Thoracic aorta (tissue), 2 donors: ENCODE measurements around the gene ZBTB5. TPM values are rescaled to one million over a fixed set of nuclear protein-coding genes. Genes with fewer than 3 reads are reported as not detected.

ENCODE experiments used
- ATAC-seq: fragments of 150-250 bp; one replicate; pipeline ENCODE4 v1.8.0; 2017; ENCODE audit warnings: low read depth; ENCODE audit not compliant: insufficient number of reproducible peaks, low FRiP score
- DNase-seq: peaks from one replicate; pipeline ENCODE4 v3.0.0-alpha.2; 2020; ENCODE audit warnings: low spot score
- H3K27ac ChIP-seq, 2 donors: fragments of 200-600 bp; sonication (generic); 1 replicate in 1 of 2; 2 replicates in 1 of 2; pipeline ENCODE4 v1.5.1; 2016; ENCODE audit warnings: mild to moderate bottlenecking in 2 of 2, moderate library complexity in 2 of 2
- H3K27me3 ChIP-seq: fragments of 200-600 bp; sonication (generic); replicated peaks from 2 replicates; pipeline ENCODE4 v1.6.0; 2016; ENCODE audit warnings: mild to moderate bottlenecking; ENCODE audit not compliant: insufficient read depth
- H3K36me3 ChIP-seq: fragments of 200-600 bp; sonication (generic); one replicate; pipeline ENCODE4 v1.5.1; 2016
- H3K4me1 ChIP-seq, 2 donors: fragments of 200-600 bp; sonication (generic); 1 replicate in 1 of 2; 2 replicates in 1 of 2; pipeline versions ENCODE4 v1.5.1 to v1.6.0; 2016; ENCODE audit warnings: low read depth in 2 of 2, mild to moderate bottlenecking in 1 of 2; ENCODE audit not compliant: control insufficient read depth in 1 of 2
- H3K4me3 ChIP-seq: fragments of 200-600 bp; sonication (generic); 2 replicates; pipeline ENCODE4 v1.5.1; 2016; ENCODE audit warnings: mild to moderate bottlenecking
- H3K9me3 ChIP-seq: fragments of 200-600 bp; sonication (generic); 2 replicates; pipeline ENCODE4 v1.5.1; 2016
- CTCF ChIP-seq: fragments of 200-600 bp; sonication (generic); IDR thresholded peaks from one replicate; pipeline ENCODE4 v1.5.1; 2019; ENCODE audit warnings: antibody characterized with exemption
- total RNA-seq, 2 donors: library from RNA; depleted of rRNA; stranded (reverse); fragments of >200 nt; gene quantifications; one replicate each; pipeline versions ENCODE4 v1.1.0 to v1.2.3, GENCODE V29; 2016

ZBTB5 gene
- total RNA-seq, 2 donors from 2014 or later: 8.3 to 15.0 TPM

DNA sequence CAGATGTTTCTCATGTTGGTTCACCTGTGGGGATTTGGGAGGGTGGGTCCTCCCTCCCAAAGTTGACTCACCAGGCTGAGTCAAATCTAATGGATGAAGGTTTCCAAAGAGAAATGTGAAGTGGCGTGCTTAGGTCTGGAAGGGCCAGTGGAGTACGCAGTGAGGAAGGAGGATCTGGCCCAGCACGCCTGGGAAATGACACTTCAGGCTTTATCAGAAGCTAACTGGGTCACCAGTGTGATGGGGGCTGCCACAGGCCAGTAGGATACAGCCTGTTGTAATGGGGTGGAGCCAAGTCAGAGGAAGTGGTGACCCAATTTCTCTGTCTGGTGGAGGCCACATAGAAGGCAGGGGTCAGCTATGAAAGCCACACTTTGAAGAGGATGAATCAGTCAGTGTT, 38.5 kb upstream of the ZBTB5 start:
- ATAC-seq (no peak), DNase-seq (no peak)
- Histone ChIP-seq H3K4me3 (no peak overlapping the region), H3K27ac (no peak overlapping the region), H3K9me3 (no peaks in the 10 kb centered on the region), H3K4me1 (no peaks in the 10 kb centered on the region), H3K27me3 (no peaks in the 10 kb centered on the region), H3K36me3 (peaks cover 31% of the 10 kb centered on the region)
- no peak for TF ChIP-seq CTCF

- no peaks in the 10 kb centered on the region for H3K9me3 ChIP-seq
Measured at GRCh38 chr9:37501957-37502596, 36.8 kb upstream of the ZBTB5 start.

GRCh38 chr9:37499297-37499696, 34.0 kb upstream of the ZBTB5 start:
- TF ChIP-seq CTCF: no peak
- H3K36me3 ChIP-seq: peaks cover 37% of the 10 kb centered on the region
- peaks cover 5 to 18% of the 10 kb centered on the region in 2 donors for H3K4me1 ChIP-seq
- DNase-seq (no peak), ATAC-seq (no peak)
- no peak overlapping the region for H3K4me3 ChIP-seq
- no peaks in the 10 kb centered on the region for H3K27me3 ChIP-seq
- H3K9me3 ChIP-seq: no peaks in the 10 kb centered on the region
- no peak overlapping the region for H3K27ac ChIP-seq

More at GRCh38 chr9:37501957-37502596, 36.8 kb upstream of the ZBTB5 start:
- no peak for TF ChIP-seq CTCF
- H3K27me3 ChIP-seq: no peaks in the 10 kb centered on the region
- DNase-seq (no peak), ATAC-seq (no peak)
- no peak overlapping the region for H3K4me3 ChIP-seq
- H3K27ac ChIP-seq: no peak overlapping the region
- H3K36me3 ChIP-seq: peaks cover 37% of the 10 kb centered on the region
- no peaks in the 10 kb centered on the region for H3K4me1 ChIP-seq

DNA sequence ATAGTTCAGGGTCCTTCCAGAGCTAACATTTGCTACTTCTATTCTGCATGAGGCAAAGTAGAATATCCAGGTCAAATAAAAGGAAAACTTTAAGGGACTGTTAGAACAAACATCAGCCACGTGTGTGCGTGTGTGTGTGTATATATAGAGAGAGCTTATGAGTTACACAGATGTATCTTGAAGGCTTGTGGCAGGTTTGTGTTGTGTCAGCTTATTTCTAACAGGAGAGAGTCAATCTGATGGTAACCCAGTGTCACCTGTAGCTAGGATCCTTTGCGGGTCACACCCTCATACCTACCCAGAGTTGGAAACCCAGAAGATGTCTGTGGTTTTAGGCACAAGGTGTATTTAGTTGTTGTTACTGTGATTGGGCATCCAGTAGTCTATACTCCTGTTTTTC, 33.2 kb upstream of the ZBTB5 start:
- H3K4me3 ChIP-seq: no peak overlapping the region
- no peaks in the 10 kb centered on the region for H3K9me3 ChIP-seq
- peaks cover 5 to 18% of the 10 kb centered on the region in 2 donors for H3K4me1 ChIP-seq
- TF ChIP-seq CTCF: no peak
- no peak overlapping the region for H3K27ac ChIP-seq
- peaks cover 41% of the 10 kb centered on the region for H3K36me3 ChIP-seq
- ATAC-seq (no peak), DNase-seq (no peak)
- H3K27me3 ChIP-seq: no peaks in the 10 kb centered on the region

DNA sequence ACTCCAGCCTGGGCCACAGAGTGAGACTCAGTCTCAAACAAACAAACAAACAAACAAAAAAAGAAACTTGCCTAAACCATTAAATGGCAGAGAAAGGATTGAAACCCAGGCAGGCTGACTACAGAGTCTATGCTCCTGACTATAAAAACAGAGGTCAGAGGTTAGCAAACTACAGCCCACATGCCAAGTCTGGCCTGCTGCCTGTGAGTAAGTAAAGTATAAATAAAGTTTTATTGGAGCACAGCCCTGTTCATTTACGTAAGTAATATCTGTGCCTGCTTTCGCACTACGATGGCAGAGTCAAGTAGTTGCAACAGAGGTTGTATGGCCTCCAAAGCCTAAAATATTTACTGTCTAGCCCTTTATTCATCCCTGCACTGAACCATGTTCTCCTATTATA, 32.1 kb upstream of the ZBTB5 start:
- H3K27me3 ChIP-seq: no peaks in the 10 kb centered on the region
- peaks cover 5 to 18% of the 10 kb centered on the region in 2 donors for H3K4me1 ChIP-seq
- ATAC-seq (no peak), DNase-seq (no peak)
- TF ChIP-seq CTCF: no peak
- H3K27ac ChIP-seq: no peak overlapping the region
- no peak overlapping the region for H3K4me3 ChIP-seq
- peaks cover 36% of the 10 kb centered on the region for H3K36me3 ChIP-seq
- no peaks in the 10 kb centered on the region for H3K9me3 ChIP-seq
